CD4-positive, alpha-beta memory T cell (primary cell): ENCODE results near the gene PDE8B. TPM values are rescaled to one million over a fixed set of nuclear protein-coding genes. Genes with fewer than 3 reads are reported as not detected.

Experiments
- CTCF ChIA-PET: fragments of 350-600 bp; sonication (Branson Sonifier 250); formaldehyde crosslinking; loops from one replicate; lab custom pipeline; 2021; ENCODE audit warnings: inconsistent platforms; ENCODE audit not compliant: partially characterized antibody; lab: Charles Lee
- POLR2A ChIA-PET: fragments of 350-600 bp; sonication (Branson Sonifier 250); formaldehyde crosslinking; loops from one replicate; lab custom pipeline; 2021; ENCODE audit not compliant: partially characterized antibody; lab: Charles Lee
- DNase-seq, 5 donors: peaks; one replicate each; pipeline versions ENCODE4 v3.0.0 to v3.0.0-alpha.2; 2020 to 2022; ENCODE audit warnings: mixed read lengths in 1 of 5
- H3K27ac ChIP-seq: one replicate; pipeline ENCODE4 v1.7.0; 2013; ENCODE audit warnings: low read depth, low read length
- H3K27me3 ChIP-seq: 2 replicates; pipeline ENCODE4 v1.7.0; 2013; ENCODE audit warnings: mild to moderate bottlenecking, low read length, moderate library complexity; ENCODE audit not compliant: insufficient read depth
- H3K36me3 ChIP-seq: 2 replicates; pipeline ENCODE4 v1.7.0; 2013; ENCODE audit warnings: mild to moderate bottlenecking, low read length, moderate library complexity; ENCODE audit not compliant: insufficient read depth
- H3K4me1 ChIP-seq: 2 replicates; pipeline ENCODE4 v1.7.0; 2013; ENCODE audit warnings: mild to moderate bottlenecking, low read length, moderate library complexity; ENCODE audit not compliant: insufficient read depth
- H3K4me3 ChIP-seq, 2 donors: one replicate each; pipeline ENCODE4 v1.7.0; 2013; ENCODE audit warnings: low read length in 2 of 2, mild to moderate bottlenecking in 1 of 2
- H3K9me3 ChIP-seq, 2 donors: one replicate each; pipeline ENCODE4 v1.7.0; 2013; ENCODE audit warnings: low read length in 2 of 2, control low read depth in 1 of 2; ENCODE audit not compliant: control insufficient read depth in 1 of 2
- H3K27ac Mint-ChIP-seq, 7 donors: one replicate each; pipeline ENCODE4 v1.8.0; 2020 to 2021; ENCODE audit warnings: mixed read lengths in 7 of 7, mild to moderate bottlenecking in 6 of 7, inconsistent platforms in 3 of 7, moderate library complexity in 3 of 7
- H3K27me3 Mint-ChIP-seq, 2 donors: one replicate each; pipeline ENCODE4 v1.8.0; 2020 to 2021; ENCODE audit warnings: mixed read lengths in 2 of 2
- H3K36me3 Mint-ChIP-seq, 2 donors: one replicate each; pipeline ENCODE4 v1.8.0; 2020 to 2021; ENCODE audit warnings: mixed read lengths in 2 of 2, inconsistent platforms in 1 of 2, mild to moderate bottlenecking in 1 of 2
- H3K4me1 Mint-ChIP-seq, 4 donors: one replicate each; pipeline ENCODE4 v1.8.0; 2020 to 2021; ENCODE audit warnings: mixed read lengths in 4 of 4, mild to moderate bottlenecking in 1 of 4
- H3K4me3 Mint-ChIP-seq, 8 donors: one replicate each; pipeline ENCODE4 v1.8.0; 2020 to 2021; ENCODE audit warnings: mixed read lengths in 8 of 8, mild to moderate bottlenecking in 7 of 8, moderate library complexity in 6 of 8, inconsistent platforms in 3 of 8
- H3K9me3 Mint-ChIP-seq, 8 donors: one replicate each; pipeline ENCODE4 v1.8.0; 2020 to 2021; ENCODE audit warnings: mixed read lengths in 8 of 8, mild to moderate bottlenecking in 5 of 8, inconsistent platforms in 3 of 8, moderate library complexity in 1 of 8
- intact Hi-C: fragments of 100-400 bp; cut with micrococcal nuclease; formaldehyde crosslinking; loops from one replicate; pipeline ENCODE4 v1.15.1; 2023
- polyA plus RNA-seq, 2 donors: library from polyadenylated mRNA; unstranded; fragments of 300-500 nt; fragmentation: Illumina TruSeq; gene quantifications; one replicate each; pipeline ENCODE4 v1.2.3, GENCODE V29; 2021
- total RNA-seq, 2 experiments: library from RNA; stranded (reverse); gene quantifications; one replicate each; pipeline ENCODE4 v1.2.3, GENCODE V29; 2021

Gene PDE8B
- total and polyA plus RNA-seq, 4 experiments from 2014 or later: 0.26 TPM; not detected in 3

GRCh38 chr5:77222722-77223121 lies 12.2 kb downstream of the PDE8B start:
- no peaks in the 10 kb centered on the region for H3K4me1 ChIP-seq
- H3K9me3 Mint-ChIP-seq: peaks cover 0 to 1% (median 0%) of the 10 kb centered on the region in 8 donors
- H3K27me3 ChIP-seq: no peaks in the 10 kb centered on the region
- no peaks in the 10 kb centered on the region for H3K9me3 ChIP-seq
- H3K27me3 Mint-ChIP-seq: peaks cover 10 to 12% of the 10 kb centered on the region in 2 donors
- H3K4me1 Mint-ChIP-seq: no peaks in the 10 kb centered on the region
- H3K36me3 ChIP-seq: no peaks in the 10 kb centered on the region
- H3K27ac ChIP-seq: no peak overlapping the region
- ChIA-PET POLR2A (no interaction called here), CTCF (no interaction called here)
- H3K4me3 Mint-ChIP-seq: no peak overlapping the region
- no peak overlapping the region for H3K27ac Mint-ChIP-seq
- intact Hi-C loops: no loop called here
- H3K36me3 Mint-ChIP-seq: no peaks in the 10 kb centered on the region
- no peak for DNase-seq
- H3K4me3 ChIP-seq: no peak overlapping the region

- intact Hi-C loops: no loop called here
- H3K36me3 ChIP-seq: no peaks in the 10 kb centered on the region
- H3K27me3 Mint-ChIP-seq: peaks cover 9 to 10% of the 10 kb centered on the region in 2 donors
- no peak overlapping the region for H3K4me3 Mint-ChIP-seq
- ChIA-PET CTCF (no interaction called here), POLR2A (no interaction called here)
- no peak overlapping the region for H3K27ac Mint-ChIP-seq
- H3K36me3 Mint-ChIP-seq: no peaks in the 10 kb centered on the region
- H3K9me3 ChIP-seq: no peaks in the 10 kb centered on the region
- H3K27ac ChIP-seq: no peak overlapping the region
- no peak overlapping the region for H3K4me3 ChIP-seq
- DNase-seq: no peak
- H3K4me1 Mint-ChIP-seq: no peaks in the 10 kb centered on the region
- H3K4me1 ChIP-seq: no peaks in the 10 kb centered on the region
- peaks cover 0 to 1% (median 0%) of the 10 kb centered on the region in 8 donors for H3K9me3 Mint-ChIP-seq
- H3K27me3 ChIP-seq: no peaks in the 10 kb centered on the region
Measured at GRCh38 chr5:77223653-77224052, 13.2 kb downstream of the PDE8B start.

- H3K9me3 Mint-ChIP-seq: peaks cover 0 to 3% (median under 1%) of the 10 kb centered on the region in 8 donors
- no peaks in the 10 kb centered on the region for H3K4me1 Mint-ChIP-seq
- no peak overlapping the region for H3K4me3 Mint-ChIP-seq
- peak overlapping the region in 1 of 7 donors; percentile 36 for H3K27ac Mint-ChIP-seq
- Histone ChIP-seq H3K4me1 (no peaks in the 10 kb centered on the region), H3K27ac (no peak overlapping the region), H3K36me3 (no peaks in the 10 kb centered on the region), H3K9me3 (no peaks in the 10 kb centered on the region), H3K27me3 (no peaks in the 10 kb centered on the region), H3K4me3 (no peak overlapping the region)
- H3K36me3 Mint-ChIP-seq: no peaks in the 10 kb centered on the region
- ChIA-PET CTCF (no interaction called here), POLR2A (no interaction called here)
- H3K27me3 Mint-ChIP-seq: peaks cover 8 to 9% of the 10 kb centered on the region in 2 donors
- DNase-seq: no peak
- intact Hi-C loops: no loop called here
Measured at GRCh38 chr5:77224672-77225355, 14.3 kb downstream of the PDE8B start.

- H3K4me1 ChIP-seq: no peaks in the 10 kb centered on the region
- intact Hi-C loops: no loop called here
Measured at GRCh38 chr5:77225531-77225930, 15.1 kb downstream of the PDE8B start.

GRCh38 chr5:77229887-77230286 lies 19.4 kb downstream of the PDE8B start:
- CTCF ChIA-PET: no interaction called here
- POLR2A ChIA-PET: no interaction called here
- Mint-ChIP-seq H3K36me3 (no peaks in the 10 kb centered on the region), H3K4me3 (no peak overlapping the region), H3K4me1 (no peaks in the 10 kb centered on the region), H3K27me3 (peaks cover 2 to 3% of the 10 kb centered on the region in 2 donors), H3K9me3 (peaks cover 0 to 5% (median 1%) of the 10 kb centered on the region in 8 donors), H3K27ac (no peak overlapping the region)
- DNase-seq: no peak
- no peak overlapping the region for H3K27ac ChIP-seq
- intact Hi-C loops: no loop called here
- no peak overlapping the region for H3K4me3 ChIP-seq
- H3K9me3 ChIP-seq: no peaks in the 10 kb centered on the region
- H3K27me3 ChIP-seq: no peaks in the 10 kb centered on the region
- H3K36me3 ChIP-seq: no peaks in the 10 kb centered on the region
- H3K4me1 ChIP-seq: no peaks in the 10 kb centered on the region

More at GRCh38 chr5:77225531-77225930, 15.1 kb downstream of the PDE8B start:
- DNase-seq: no peak
- Histone ChIP-seq H3K27ac (no peak overlapping the region), H3K4me3 (no peak overlapping the region), H3K27me3 (no peaks in the 10 kb centered on the region), H3K9me3 (no peaks in the 10 kb centered on the region), H3K36me3 (no peaks in the 10 kb centered on the region)
- peaks cover 6 to 11% of the 10 kb centered on the region in 2 donors for H3K27me3 Mint-ChIP-seq
- no peaks in the 10 kb centered on the region for H3K4me1 Mint-ChIP-seq
- H3K9me3 Mint-ChIP-seq: peaks cover 0 to 5% (median under 1%) of the 10 kb centered on the region in 8 donors
- POLR2A ChIA-PET: no interaction called here
- no peak overlapping the region for H3K4me3 Mint-ChIP-seq
- no peaks in the 10 kb centered on the region for H3K36me3 Mint-ChIP-seq
- CTCF ChIA-PET: no interaction called here
- H3K27ac Mint-ChIP-seq: no peak overlapping the region

- no peak for DNase-seq
Measured at GRCh38 chr5:77230727-77231470, 20.4 kb downstream of the PDE8B start.

GRCh38 chr5:77231471-77232138 lies 21.1 kb downstream of the PDE8B start:
- no peaks in the 10 kb centered on the region for H3K36me3 ChIP-seq
- no peaks in the 10 kb centered on the region for H3K27me3 ChIP-seq
- no peak overlapping the region for H3K4me3 Mint-ChIP-seq
- no peaks in the 10 kb centered on the region for H3K4me1 Mint-ChIP-seq
- H3K4me1 ChIP-seq: no peaks in the 10 kb centered on the region
- no peaks in the 10 kb centered on the region for H3K36me3 Mint-ChIP-seq
- no peak overlapping the region for H3K27ac Mint-ChIP-seq
- peaks cover 0 to 5% (median 1%) of the 10 kb centered on the region in 8 donors for H3K9me3 Mint-ChIP-seq
- POLR2A ChIA-PET: no interaction called here
- H3K9me3 ChIP-seq: no peaks in the 10 kb centered on the region
- DNase-seq: no peak
- peaks cover 0 to 9% of the 10 kb centered on the region in 2 donors for H3K27me3 Mint-ChIP-seq
- intact Hi-C loops: no loop called here
- CTCF ChIA-PET: no interaction called here
- no peak overlapping the region for H3K27ac ChIP-seq
- no peak overlapping the region for H3K4me3 ChIP-seq

More at GRCh38 chr5:77230727-77231470, 20.4 kb downstream of the PDE8B start:
- H3K9me3 Mint-ChIP-seq: peaks cover 0 to 5% (median 1%) of the 10 kb centered on the region in 8 donors
- H3K27me3 Mint-ChIP-seq: peaks cover 0 to 3% of the 10 kb centered on the region in 2 donors
- H3K4me3 Mint-ChIP-seq: no peak overlapping the region
- Histone ChIP-seq H3K4me3 (no peak overlapping the region), H3K9me3 (no peaks in the 10 kb centered on the region), H3K27me3 (no peaks in the 10 kb centered on the region), H3K27ac (no peak overlapping the region), H3K36me3 (no peaks in the 10 kb centered on the region), H3K4me1 (no peaks in the 10 kb centered on the region)
- H3K4me1 Mint-ChIP-seq: no peaks in the 10 kb centered on the region
- no peak overlapping the region for H3K27ac Mint-ChIP-seq
- no peaks in the 10 kb centered on the region for H3K36me3 Mint-ChIP-seq
- ChIA-PET CTCF (no interaction called here), POLR2A (no interaction called here)
- intact Hi-C loops: no loop called here
